Neuron (in vitro differentiated cells): Measurements from ENCODE around the gene NXPH1.
A peak's percentile ranks its signal among the peaks of the same experiment; 100 is the strongest.

Experiments
- H2AFZ ChIP-seq: one replicate; pipeline ENCODE4 v1.6.1; 2013; ENCODE audit warnings: low read depth, mild to moderate bottlenecking, inconsistent platforms, low read length, moderate library complexity
- H3K27me3 ChIP-seq: one replicate; pipeline ENCODE4 v1.6.1; 2013; ENCODE audit warnings: low read length; ENCODE audit not compliant: insufficient read depth
- H3K36me3 ChIP-seq: one replicate; pipeline ENCODE4 v1.6.1; 2013; ENCODE audit warnings: low read length; ENCODE audit not compliant: insufficient read depth
- H3K4me1 ChIP-seq: one replicate; pipeline ENCODE4 v1.6.1; 2013; ENCODE audit warnings: low read length; ENCODE audit not compliant: insufficient read depth
- H3K4me3 ChIP-seq: 2 replicates; pipeline ENCODE4 v1.5.1; 2013; ENCODE audit warnings: mild to moderate bottlenecking, low read length, moderate library complexity
- H3K9me3 ChIP-seq: one replicate; pipeline ENCODE4 v1.6.1; 2013; ENCODE audit warnings: low read length

The NXPH1 gene

GRCh38 chr7:8491106-8491505 is 57.7 kb downstream of the NXPH1 start:
- H3K4me1 ChIP-seq: no peaks in the 10 kb centered on the region

GRCh38 chr7:8491544-8492489 is 58.4 kb downstream of the NXPH1 start:
- Histone ChIP-seq H2AFZ (no peak overlapping the region), H3K27me3 (no peaks in the 10 kb centered on the region), H3K36me3 (no peaks in the 10 kb centered on the region), H3K4me1 (no peaks in the 10 kb centered on the region), H3K9me3 (no peaks in the 10 kb centered on the region), H3K4me3 (no peak overlapping the region)

More at GRCh38 chr7:8491106-8491505, 57.7 kb downstream of the NXPH1 start:
- no peak overlapping the region for H3K4me3 ChIP-seq
- no peaks in the 10 kb centered on the region for H3K27me3 ChIP-seq
- H3K36me3 ChIP-seq: no peaks in the 10 kb centered on the region
- no peak overlapping the region for H2AFZ ChIP-seq
- H3K9me3 ChIP-seq: no peaks in the 10 kb centered on the region

- H3K27me3 ChIP-seq: no peaks in the 10 kb centered on the region
Observed at GRCh38 chr7:8499128-8499527, 65.7 kb downstream of the NXPH1 start.

GRCh38 chr7:8500286-8500685 is 66.9 kb downstream of the NXPH1 start:
- H2AFZ ChIP-seq: no peak overlapping the region
- no peak overlapping the region for H3K4me3 ChIP-seq
- H3K9me3 ChIP-seq: no peaks in the 10 kb centered on the region
- H3K27me3 ChIP-seq: no peaks in the 10 kb centered on the region
- no peaks in the 10 kb centered on the region for H3K4me1 ChIP-seq
- no peaks in the 10 kb centered on the region for H3K36me3 ChIP-seq

More at GRCh38 chr7:8499128-8499527, 65.7 kb downstream of the NXPH1 start:
- no peaks in the 10 kb centered on the region for H3K4me1 ChIP-seq
- no peak overlapping the region for H2AFZ ChIP-seq
- no peaks in the 10 kb centered on the region for H3K36me3 ChIP-seq
- H3K4me3 ChIP-seq: no peak overlapping the region
- H3K9me3 ChIP-seq: no peaks in the 10 kb centered on the region

GRCh38 chr7:8507566-8507965 is 74.2 kb downstream of the NXPH1 start:
- no peaks in the 10 kb centered on the region for H3K4me1 ChIP-seq
- H3K27me3 ChIP-seq: no peaks in the 10 kb centered on the region
- H3K9me3 ChIP-seq: no peaks in the 10 kb centered on the region
- H3K36me3 ChIP-seq: no peaks in the 10 kb centered on the region
- no peak overlapping the region for H2AFZ ChIP-seq
- no peak overlapping the region for H3K4me3 ChIP-seq

GRCh38 chr7:8509621-8510020 is 76.2 kb downstream of the NXPH1 start:
- no peak overlapping the region for H3K4me3 ChIP-seq
- no peaks in the 10 kb centered on the region for H3K9me3 ChIP-seq
- H3K36me3 ChIP-seq: no peaks in the 10 kb centered on the region
- no peaks in the 10 kb centered on the region for H3K4me1 ChIP-seq
- H2AFZ ChIP-seq: no peak overlapping the region
- no peaks in the 10 kb centered on the region for H3K27me3 ChIP-seq

GRCh38 chr7:8511855-8512254 is 78.4 kb downstream of the NXPH1 start:
- no peaks in the 10 kb centered on the region for H3K4me1 ChIP-seq
- no peaks in the 10 kb centered on the region for H3K27me3 ChIP-seq
- H2AFZ ChIP-seq: no peak overlapping the region
- H3K9me3 ChIP-seq: no peaks in the 10 kb centered on the region
- no peaks in the 10 kb centered on the region for H3K36me3 ChIP-seq
- no peak overlapping the region for H3K4me3 ChIP-seq

- Histone ChIP-seq H3K4me1 (no peaks in the 10 kb centered on the region), H3K36me3 (no peaks in the 10 kb centered on the region), H3K27me3 (no peaks in the 10 kb centered on the region), H3K4me3 (no peak overlapping the region), H2AFZ (no peak overlapping the region), H3K9me3 (no peaks in the 10 kb centered on the region)
Observed at GRCh38 chr7:8514781-8515519, 81.5 kb downstream of the NXPH1 start.

- Histone ChIP-seq H3K9me3 (no peaks in the 10 kb centered on the region), H3K4me1 (no peaks in the 10 kb centered on the region), H3K4me3 (no peak overlapping the region), H3K27me3 (no peaks in the 10 kb centered on the region), H3K36me3 (no peaks in the 10 kb centered on the region), H2AFZ (no peak overlapping the region)
Observed at GRCh38 chr7:8515640-8516185, 82.3 kb downstream of the NXPH1 start.

- Histone ChIP-seq H3K36me3 (no peaks in the 10 kb centered on the region), H3K4me3 (no peak overlapping the region), H3K9me3 (no peaks in the 10 kb centered on the region), H2AFZ (no peak overlapping the region), H3K4me1 (no peaks in the 10 kb centered on the region), H3K27me3 (no peaks in the 10 kb centered on the region)
Observed at GRCh38 chr7:8516976-8517375, 83.6 kb downstream of the NXPH1 start.

- H3K4me1 ChIP-seq: no peaks in the 10 kb centered on the region
Observed at GRCh38 chr7:8528311-8528710, 94.9 kb downstream of the NXPH1 start.

GRCh38 chr7:8531991-8532515 is 98.6 kb downstream of the NXPH1 start:
- no peaks in the 10 kb centered on the region for H3K9me3 ChIP-seq
- no peaks in the 10 kb centered on the region for H3K4me1 ChIP-seq
- H3K4me3 ChIP-seq: no peak overlapping the region
- no peaks in the 10 kb centered on the region for H3K27me3 ChIP-seq
- no peaks in the 10 kb centered on the region for H3K36me3 ChIP-seq
- no peak overlapping the region for H2AFZ ChIP-seq

More at GRCh38 chr7:8528311-8528710, 94.9 kb downstream of the NXPH1 start:
- H3K27me3 ChIP-seq: no peaks in the 10 kb centered on the region
- no peak overlapping the region for H2AFZ ChIP-seq
- H3K4me3 ChIP-seq: no peak overlapping the region
- H3K36me3 ChIP-seq: no peaks in the 10 kb centered on the region
- H3K9me3 ChIP-seq: no peaks in the 10 kb centered on the region

GRCh38 chr7:8536431-8536830 is 103.0 kb downstream of the NXPH1 start:
- Histone ChIP-seq H3K36me3 (no peaks in the 10 kb centered on the region), H2AFZ (peak overlapping the region; percentile 32), H3K4me3 (no peak overlapping the region), H3K4me1 (no peaks in the 10 kb centered on the region), H3K9me3 (no peaks in the 10 kb centered on the region), H3K27me3 (no peaks in the 10 kb centered on the region)
